HG03342 (cell line): ENCODE results near the gene CXXC1.
"Not testable (repeated sequence)": the region's sequence is repeated elsewhere in the genome, so short reads cannot be mapped to it uniquely, and the experiment has no call there.

ENCODE experiments used
- ATAC-seq: cut with Tn5 transposase; IDR thresholded peaks from one replicate; pipeline ENCODE4 v1.9.1; 2021; ENCODE audit warnings: mild to moderate bottlenecking, moderate library complexity; ENCODE audit not compliant: unreplicated experiment

Gene CXXC1

DNA sequence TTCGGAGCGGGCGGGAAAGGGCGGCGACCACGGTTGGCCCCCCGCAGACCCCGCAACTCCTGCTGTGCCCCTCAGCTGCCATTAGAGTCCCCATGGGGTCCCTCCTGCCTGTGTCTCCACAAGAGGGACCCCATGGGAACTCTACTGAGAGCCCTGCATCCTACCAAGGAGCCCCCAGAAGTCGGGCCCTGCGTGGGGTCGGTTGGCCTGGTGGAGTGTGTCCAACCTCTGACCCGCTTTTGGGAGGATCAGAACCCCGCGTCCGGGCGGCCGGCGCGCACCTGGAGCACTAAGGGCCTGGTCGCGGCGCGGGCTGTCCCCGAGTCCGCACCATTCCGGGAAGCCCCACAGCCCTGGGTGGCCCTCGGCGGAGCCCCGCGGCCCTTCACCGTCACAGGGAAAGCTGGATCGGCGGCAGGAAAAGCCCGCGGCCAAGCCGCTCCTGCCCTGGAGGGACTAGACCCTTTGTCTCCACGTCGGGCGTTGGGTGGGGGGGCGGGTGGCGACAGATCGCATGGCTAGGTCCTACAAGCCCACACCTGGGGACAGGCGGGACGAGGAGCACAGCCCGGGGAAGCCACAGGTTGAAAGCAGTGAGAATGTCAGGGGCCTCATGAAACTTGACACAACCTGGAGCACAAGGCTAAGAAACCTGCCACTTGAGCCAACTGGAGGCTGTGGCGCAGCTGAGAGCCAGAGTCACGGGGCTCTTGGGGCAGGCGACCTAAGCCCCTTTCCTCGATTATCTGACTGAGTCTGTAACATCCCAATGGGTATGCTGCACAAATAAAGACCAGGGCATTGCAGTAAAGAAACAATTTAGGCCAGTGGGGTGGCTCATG lies 11.2 kb upstream of the CXXC1 start:
- no peak for ATAC-seq

DNA sequence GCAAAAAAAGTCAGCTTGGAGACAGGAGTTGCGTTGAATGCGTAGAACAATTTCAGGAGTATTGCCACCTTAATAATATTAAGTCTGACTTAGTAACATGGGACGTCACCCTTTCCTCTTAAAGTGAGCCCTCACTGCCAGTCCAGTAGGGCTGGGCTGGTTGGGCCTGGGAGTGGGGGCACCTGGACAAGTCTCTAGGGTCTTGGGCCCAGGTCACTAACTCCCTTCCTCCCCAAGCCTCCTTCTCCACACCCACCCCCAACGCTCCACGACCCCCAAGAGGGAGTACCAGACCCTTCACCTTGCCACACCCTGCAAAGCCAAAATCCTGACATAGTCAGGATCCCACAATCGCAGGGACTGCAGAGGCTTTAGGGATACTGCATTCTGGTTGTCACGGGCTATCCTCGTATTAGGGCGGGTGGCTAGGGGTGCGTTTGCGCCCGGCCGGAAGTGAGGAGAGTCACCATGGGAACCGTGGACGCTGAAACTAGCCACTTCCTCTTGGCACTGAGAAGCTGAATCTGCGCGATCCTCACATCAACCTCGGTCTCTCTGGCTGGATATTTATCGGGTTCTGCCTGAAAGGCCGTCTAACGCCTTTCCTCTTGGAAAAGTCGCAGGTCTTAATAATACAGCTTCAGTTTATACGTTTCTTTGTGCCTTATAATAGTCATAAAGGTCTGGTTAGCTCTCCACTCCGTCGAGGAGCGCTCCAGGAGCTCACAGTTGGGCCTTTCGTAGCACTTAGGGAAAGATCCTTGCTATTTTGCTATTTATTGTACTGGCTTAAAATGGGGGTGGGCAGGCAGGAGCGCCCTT lies 10.3 kb upstream of the CXXC1 start:
- peak; percentile 99 for ATAC-seq

DNA sequence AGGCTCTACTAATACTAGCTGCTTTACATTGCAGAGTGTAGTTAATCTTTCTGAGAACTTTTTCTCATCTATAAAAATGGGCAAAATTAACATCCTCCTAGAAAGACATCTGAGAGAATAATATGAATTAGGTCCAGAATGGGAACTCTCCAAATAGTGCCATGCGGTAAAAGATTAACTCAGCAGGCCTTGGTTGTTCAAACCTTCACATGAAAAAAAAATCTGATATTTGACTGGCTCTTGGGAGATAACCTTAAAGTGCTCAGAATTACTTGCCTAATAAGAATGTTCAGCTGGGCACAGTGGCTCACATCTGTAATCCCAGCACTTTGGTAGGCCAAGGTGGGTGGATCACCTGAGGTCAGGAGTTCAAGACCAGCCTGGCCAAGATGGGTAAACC lies 5.5 kb upstream of the CXXC1 start:
- ATAC-seq = no peak

DNA sequence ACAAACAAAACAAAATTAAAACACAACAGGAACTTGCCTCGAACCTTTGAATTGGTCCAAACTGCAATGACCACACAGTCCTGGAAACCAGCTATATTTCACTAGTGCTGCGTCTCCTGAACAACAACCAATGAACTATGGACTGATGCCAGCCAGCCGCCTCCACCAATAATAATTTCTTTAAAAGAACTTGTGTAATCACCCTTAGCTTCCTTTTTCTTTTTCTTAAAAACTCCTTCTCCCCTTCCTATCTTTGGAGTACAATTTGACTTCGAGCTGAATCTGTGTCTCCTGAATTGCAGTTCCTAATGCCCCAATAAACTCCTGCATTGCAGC lies 1.6 kb upstream of the CXXC1 start:
- ATAC-seq = no peak

DNA sequence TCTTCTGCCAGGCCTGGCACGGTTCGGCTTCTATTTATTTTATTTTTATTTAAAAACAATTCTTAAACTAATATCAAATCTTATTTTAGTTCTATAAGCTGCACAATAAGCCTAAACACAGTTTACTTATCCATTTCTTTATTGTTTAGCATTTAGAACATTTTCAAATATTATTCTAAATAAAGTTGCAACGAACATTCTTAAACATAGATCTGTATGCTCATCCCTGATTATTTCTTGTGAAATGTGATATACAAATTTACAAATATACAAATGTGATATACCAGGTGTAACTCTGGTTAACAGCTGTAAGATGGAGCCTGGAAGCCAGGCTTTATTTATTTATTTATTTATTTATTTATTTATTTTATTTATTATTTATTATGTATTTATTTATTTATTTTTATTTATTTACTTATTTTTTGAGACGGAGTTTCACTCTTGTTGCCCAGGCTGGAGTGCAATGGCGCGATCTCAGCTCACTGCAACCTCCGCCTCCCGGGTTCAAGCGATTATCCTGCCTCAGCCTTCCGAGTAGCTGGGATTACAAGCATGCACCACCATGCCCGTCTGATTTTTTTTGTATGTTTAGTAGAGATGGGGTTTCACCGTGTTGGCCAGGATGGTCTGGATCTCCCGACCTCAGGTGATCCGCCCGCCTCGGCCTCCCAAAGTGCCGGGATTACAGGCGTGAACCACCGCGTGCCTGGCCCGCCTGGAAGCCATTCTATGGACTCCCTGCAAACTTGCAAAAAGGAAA lies 1.0 kb upstream of the CXXC1 start:
- ATAC-seq = not testable (repeated sequence)

DNA sequence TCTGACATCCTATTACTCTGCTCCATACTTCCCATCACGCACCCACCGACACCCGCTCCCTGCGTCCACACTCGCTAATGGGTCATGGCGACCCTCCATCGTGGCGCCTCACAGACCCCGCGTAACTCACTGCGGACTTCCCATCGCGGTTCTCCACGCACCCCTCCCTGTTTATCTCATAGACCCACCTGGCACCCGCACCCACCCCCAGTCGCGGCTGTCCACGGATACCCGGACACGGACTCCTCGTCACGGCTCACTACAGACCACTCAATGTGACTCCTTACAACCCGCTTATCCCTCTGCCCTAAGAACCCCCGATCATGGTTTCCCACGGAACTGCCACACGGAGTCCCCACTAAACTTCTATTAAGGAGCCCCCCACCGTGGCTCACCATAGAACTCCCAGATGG lies 458 bp downstream of the CXXC1 start:
- ATAC-seq = no peak

DNA sequence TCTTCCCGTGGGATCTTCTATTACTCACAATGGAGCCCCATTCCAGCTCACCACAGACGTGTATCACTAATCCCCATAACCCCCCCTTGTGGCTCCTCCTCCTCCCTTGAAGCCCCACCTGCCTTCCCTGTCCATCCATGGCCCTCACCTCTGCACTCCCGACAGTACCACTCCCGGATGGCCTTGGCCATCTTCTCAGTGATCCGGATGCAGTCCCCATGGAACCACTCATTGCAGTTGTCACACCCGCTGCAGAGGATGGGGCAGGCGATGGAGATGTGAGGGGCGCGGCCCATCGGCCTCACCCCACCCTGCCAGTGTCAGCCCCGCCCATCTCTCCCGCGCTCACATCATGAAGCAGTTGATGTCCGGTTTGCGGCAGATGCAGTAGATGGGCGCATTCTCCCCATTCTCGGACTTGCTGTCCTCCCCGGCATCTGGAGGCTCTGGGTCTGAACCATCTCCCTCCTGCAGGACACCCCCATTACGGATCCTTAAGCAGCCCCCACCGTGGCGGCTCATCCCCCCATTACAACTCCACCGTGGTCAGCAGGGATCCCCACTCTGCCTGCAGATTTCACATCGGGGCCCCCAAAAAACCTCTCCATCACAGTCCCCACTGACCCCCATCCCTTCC lies 983 bp downstream of the CXXC1 start:
- no peak for ATAC-seq

DNA sequence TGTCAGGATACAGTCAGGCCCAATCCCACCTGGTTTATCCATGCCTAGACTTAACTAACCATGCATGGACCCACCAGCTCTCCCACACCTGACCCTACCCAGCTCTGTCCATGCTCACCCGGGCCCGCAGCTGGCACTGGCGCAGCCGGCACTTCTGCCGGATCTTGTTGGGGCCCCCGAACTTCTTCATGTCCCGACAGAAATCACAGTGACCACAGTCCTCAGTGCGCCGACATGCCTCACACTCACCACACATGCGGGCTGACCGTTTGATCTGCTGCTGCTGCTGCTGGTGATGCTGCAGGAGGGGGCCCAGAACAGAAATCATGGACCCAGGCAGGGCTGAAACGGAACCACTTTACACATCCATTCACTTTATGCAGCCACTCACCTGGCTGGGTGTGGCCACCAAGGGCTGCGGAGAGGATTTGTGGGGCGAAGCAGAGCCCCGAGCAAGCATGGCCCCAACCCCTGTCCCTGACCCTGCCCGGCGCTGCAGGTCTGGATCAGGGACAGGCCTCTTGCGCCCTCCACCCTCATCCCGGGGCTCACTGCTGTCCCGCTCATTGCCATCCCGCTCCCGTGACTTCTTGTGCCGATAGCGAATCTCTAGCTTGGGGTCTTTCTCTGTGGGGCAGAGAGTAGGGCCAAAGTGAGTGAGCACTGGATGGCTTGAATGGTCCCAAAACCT lies 1.7 kb downstream of the CXXC1 start:
- ATAC-seq = no peak

DNA sequence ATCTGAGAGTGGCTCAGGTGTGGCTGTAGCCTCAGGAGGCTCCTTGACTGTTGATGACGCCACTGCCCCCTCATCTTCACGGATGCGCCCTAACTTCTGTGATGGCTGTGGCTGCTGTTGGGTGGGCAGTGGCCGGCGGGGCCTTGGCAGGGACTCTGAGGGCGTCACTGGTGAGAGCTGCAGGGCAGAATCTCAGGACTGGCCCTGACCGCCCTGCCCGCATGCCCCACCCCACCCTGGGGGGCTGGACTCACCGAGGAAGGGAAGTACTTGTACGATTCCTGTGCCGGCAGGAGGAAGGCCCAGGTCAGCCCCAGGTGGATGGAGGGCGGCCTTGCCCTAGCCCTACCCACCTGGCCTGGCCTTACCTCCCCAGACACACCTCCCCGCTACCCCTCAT lies 2.4 kb downstream of the CXXC1 start:
- ATAC-seq = no peak

DNA sequence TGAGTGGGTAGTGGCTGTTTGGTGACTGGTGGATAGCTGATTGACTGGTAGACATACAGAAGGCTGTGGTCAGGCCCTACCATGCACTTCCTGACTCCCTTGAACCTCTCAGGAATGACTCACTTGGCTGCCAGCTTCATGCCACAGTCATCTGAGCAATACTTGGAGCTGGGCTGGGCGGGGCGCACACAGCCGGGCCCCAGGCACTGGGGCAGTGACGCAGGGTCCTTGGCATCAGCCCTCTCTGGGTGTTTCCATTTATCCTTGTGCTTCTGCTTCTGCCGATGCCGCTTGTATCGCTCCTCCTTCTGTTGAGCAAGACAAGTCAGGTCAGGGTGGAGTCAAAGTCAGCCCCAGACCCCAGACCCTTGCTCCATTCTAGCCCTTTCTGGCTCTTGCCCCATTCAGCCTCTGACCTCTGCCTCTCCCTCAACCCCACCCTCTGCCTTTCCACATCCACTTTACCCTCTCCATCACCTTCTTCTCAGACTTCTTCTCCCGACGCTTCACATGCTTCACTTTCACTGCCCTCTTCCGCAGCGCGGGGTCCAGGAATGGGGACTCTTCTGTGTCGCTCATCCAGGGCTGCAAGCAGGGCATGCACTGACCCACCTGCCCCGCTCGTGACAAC lies 3.1 kb downstream of the CXXC1 start:
- ATAC-seq = no peak

DNA sequence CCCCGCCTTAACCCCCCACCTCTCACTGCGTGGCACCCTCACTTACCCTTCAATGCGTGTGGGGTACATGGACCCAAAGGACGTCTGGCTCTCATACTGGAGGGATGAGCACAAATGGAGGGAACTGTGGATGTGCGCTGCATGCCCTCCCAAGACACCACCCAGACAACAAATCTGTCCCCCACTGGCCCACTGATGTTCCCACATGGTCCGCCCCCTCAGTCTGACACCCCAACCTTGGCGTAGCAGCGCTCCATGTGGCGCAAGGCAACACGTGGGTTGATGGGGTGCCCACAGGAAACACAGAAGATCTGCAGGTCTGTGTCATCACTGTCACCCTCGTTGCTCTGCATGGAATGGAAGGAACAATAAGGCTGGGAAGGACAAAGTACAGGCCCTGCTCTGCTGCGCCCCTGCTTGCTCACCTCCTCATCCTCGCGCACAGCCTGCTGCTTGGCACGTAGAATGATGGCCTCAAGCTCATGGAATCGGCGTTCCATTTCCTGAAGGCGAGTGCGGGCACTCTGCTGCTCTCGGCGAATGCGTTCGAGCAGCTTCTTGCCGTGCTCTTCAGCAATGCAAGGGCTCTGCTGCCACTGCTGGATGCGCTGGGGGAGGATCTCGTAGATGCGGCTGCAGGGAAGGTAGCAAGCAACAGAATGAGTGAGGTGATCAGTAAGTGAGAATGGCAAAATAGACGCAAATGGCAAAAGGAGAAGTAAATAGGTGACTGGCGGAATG lies 3.9 kb downstream of the CXXC1 start:
- no peak for ATAC-seq

DNA sequence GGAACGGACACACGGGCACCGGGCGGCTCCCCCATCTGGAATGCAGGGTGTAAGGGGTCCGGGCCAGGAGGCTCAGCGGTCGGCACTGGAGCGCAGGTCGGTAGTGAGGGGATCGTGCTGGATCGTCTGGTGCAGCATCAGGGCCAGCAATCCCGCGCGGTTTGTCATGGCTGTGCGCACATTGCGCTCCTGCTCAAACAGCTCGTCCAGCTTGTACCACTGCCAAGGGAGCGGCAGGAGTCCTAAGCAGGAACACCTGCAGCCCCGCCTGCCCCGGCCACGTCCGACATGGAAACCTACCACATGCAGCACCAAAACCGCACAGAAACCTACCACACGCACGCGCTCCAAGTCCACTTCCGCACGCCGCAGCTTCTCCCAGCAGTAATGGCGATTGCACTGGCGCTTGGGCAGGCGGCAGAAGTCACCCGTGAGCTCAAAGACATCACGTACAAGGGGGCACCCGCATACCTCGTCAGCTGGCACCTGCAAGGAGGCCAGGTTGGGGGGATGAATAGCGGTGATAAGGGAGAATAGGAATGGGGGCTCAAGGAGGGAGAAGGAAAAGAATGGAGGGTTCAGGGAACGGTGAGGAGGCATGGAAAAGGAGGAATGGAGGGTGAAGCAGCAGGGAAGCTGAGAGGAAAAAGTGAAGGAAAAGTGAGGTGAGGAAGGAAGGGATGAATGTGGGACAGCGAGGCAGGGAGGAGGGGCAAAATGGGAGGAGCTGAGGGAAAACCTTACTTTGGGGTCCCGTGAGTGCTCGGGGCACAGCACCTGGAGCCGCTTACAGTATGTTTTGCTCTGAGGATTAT lies 4.8 kb downstream of the CXXC1 start:
- ATAC-seq = no peak

DNA sequence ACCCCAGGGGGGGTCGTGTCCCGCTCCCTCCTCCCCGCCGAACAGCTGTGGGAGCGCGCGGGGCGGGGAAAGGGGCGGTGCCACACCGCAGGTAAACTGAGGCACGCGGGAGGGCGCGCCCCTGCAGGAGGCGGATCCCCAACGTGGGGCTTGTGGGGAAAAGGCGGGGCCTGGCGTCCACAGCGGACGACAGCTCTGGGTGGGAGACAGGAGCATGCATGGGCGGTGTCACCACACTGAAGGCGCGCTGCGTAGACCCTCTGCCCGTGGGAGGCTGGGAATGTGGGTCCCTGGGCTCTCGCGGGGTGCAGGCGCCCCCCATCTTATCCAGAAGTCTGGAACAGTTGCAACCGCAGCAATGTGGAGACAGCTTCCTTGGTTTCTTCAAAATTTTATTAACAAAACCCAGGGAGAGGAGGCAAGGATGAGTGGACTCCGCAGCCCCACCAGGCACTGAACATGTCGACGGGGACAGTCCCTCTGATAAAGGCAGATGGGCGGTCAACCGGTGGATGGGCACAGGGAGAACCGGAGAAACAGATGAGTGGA lies 5.4 kb downstream of the CXXC1 start:
- ATAC-seq = no peak

DNA sequence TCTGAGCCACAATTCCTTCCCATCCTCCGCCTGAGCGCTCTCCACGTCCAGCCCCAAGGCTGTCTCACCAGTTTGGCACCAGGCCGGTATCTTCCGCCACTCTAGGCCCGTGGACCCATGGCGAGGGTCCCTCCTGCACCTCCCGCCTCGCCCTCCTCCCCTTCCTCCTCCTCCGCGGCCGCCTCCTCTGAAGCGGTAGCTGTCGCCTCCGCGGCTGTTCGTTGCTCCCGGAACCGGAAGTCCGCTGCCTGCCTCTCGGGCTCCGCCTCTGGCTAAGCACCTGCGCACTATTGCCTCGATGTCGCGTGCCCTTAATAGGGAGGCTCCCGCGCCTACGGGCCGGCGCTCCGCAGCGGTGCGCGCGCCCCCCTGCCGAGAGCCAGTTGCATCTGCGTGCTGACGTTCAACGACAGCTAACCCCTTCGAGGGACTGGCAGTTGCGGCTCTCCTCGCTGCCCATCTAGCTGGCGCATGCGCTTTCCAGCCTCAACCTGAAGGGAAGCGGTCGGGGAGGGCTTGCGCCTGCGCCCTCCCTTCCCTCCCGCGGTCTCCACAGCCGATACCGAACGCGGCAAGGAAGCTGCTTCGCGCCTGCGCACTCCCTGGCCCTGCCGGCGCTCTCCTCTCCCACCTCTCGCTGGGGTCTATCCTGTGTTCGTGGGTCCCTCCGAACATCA lies 6.1 kb downstream of the CXXC1 start, which contains the start of gene MBD1:
Gene MBD1 (minus strand): TSS at position 229 of the 677 bp plus-strand sequence. CDS start 1,531 bp downstream, outside the sequence.
- ATAC-seq = peak; percentile 89

DNA sequence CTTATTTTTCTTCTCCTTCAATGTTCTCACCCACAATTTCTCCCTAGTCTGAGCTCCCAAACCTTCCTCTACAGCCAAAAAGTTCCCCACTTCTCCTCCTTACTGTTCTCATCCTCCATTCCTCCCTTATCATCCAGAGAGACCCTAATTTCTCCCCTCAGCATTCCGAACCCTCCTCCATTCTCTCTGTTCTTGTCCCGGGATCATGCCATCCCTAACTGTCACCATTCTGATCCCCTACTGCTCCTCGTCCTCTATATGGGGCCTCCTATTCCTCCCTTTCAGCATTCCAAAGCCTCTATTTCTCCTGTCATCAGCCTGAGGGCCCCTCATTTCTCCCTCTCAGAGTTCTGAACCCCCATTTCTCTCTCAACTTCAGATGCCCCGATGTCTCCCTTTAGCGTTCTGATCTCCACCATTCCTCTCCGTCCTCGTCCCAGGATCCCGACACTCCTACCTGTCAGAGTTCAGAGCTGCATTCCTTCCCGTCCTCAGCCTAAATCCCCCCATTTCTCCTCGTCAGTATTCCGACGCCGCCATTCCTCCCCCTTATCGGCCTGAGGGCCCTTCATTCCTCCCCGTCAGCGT lies 6.7 kb downstream of the CXXC1 start:
- ATAC-seq = no peak

DNA sequence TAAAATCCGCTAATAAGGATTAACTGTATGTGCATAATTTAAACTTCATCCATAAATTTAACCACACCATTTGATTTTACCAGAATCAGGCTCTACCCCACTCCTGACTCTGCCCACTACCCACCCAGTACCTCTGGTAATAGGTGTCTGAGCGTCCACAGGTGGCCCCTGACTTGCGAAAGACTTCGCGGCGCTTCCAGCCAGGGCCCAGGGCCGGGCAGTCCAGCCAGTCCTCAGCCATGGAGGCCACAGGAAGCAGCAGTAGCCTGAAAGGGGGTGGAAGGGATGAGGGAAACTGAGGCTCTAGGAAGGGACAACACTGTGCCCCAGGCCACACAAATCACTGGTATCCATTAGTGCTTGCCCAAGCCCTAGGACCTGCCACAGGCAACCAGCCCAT lies 7.7 kb downstream of the CXXC1 start:
- ATAC-seq = no peak

DNA sequence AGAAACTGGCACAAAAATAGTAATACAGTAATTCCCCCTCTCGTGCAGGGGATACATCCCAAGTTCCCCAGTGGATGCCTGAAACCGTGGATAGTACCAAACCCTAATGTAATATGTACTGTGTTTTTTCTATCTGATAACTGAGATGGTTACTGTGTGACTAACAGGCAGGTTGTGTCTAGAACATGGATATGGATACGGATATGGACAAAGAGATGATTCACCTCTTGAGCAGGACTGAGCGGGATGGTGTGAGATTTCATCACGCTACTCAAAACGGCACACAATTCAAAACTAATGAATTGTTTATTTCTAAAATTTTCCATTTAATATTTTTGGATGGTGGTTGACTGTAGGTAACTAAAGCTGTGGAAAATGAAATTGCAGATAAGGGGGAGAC lies 9.6 kb downstream of the CXXC1 start:
- ATAC-seq = no peak
